Neutrophil (primary cell): ENCODE data around the gene NCDN.

Source experiments
- H3K27ac ChIP-seq: fragments of 200-600 bp; sonication (generic); 2 replicates; pipeline ENCODE4 v1.5.1; 2016; ENCODE audit warnings: mild to moderate bottlenecking, moderate library complexity
- H3K27me3 ChIP-seq: fragments of 200-600 bp; sonication (generic); 2 replicates; pipeline ENCODE4 v1.6.0; 2016; ENCODE audit warnings: mild to moderate bottlenecking
- H3K36me3 ChIP-seq: fragments of 200-600 bp; sonication (generic); 2 replicates; pipeline ENCODE4 v1.5.1; 2017
- H3K4me1 ChIP-seq, 2 experiments: fragments of 200-600 bp in 1 of 2; sonication (generic) in 1 of 2; 1 replicate in 1 of 2; 2 replicates in 1 of 2; pipeline versions ENCODE4 v1.5.1 to v1.6.1; 2013 to 2016; ENCODE audit warnings: low read depth in 1 of 2, low read length in 1 of 2, mild to moderate bottlenecking in 1 of 2, moderate library complexity in 1 of 2; ENCODE audit not compliant: control insufficient read depth in 1 of 2, insufficient read depth in 1 of 2
- H3K4me3 ChIP-seq, 2 experiments: fragments of 200-600 bp in 1 of 2; sonication (generic) in 1 of 2; 1 replicate in 1 of 2; 2 replicates in 1 of 2; pipeline ENCODE4 v1.5.1; 2013 to 2016; ENCODE audit warnings: low read depth in 1 of 2, low read length in 1 of 2, mild to moderate bottlenecking in 1 of 2, moderate library complexity in 1 of 2
- H3K9me3 ChIP-seq: fragments of 200-600 bp; sonication (generic); 2 replicates; pipeline ENCODE4 v1.5.1; 2016
- TF ChIP-seq, protein P1 (sequence below): fragments of 200-600 bp; sonication (generic); IDR thresholded peaks from 2 replicates; pipeline ENCODE4 v1.5.1; 2016; ENCODE audit warnings: antibody characterized with exemption

The NCDN gene

DNA sequence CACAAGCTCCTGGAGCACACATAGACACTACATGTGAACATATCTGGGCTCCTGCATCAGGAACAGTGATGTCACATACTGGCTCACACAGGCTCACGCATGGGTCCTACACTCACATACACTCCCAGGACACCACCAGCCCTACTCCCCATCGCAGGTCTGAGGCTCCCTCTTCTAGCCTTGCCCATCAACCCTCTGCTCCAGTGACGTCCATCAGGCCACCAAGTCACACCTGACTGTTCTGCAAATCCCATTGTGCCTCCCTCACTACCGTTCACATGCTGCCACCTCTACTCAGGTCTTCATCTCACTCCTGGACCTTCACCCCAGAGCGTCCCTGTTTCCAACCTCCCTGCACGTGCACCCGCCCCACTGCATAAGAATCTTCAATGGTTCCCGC lies 33.6 kb downstream of the NCDN start:
- H3K4me3 ChIP-seq = no peak overlapping the region
- no peaks in the 10 kb centered on the region for H3K27me3 ChIP-seq
- H3K4me1 ChIP-seq = no peaks in the 10 kb centered on the region
- TF ChIP-seq, protein P1, sequence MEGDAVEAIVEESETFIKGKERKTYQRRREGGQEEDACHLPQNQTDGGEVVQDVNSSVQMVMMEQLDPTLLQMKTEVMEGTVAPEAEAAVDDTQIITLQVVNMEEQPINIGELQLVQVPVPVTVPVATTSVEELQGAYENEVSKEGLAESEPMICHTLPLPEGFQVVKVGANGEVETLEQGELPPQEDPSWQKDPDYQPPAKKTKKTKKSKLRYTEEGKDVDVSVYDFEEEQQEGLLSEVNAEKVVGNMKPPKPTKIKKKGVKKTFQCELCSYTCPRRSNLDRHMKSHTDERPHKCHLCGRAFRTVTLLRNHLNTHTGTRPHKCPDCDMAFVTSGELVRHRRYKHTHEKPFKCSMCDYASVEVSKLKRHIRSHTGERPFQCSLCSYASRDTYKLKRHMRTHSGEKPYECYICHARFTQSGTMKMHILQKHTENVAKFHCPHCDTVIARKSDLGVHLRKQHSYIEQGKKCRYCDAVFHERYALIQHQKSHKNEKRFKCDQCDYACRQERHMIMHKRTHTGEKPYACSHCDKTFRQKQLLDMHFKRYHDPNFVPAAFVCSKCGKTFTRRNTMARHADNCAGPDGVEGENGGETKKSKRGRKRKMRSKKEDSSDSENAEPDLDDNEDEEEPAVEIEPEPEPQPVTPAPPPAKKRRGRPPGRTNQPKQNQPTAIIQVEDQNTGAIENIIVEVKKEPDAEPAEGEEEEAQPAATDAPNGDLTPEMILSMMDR = no peak
- peaks cover 52% of the 10 kb centered on the region for H3K36me3 ChIP-seq
- no peak overlapping the region for H3K27ac ChIP-seq
- no peaks in the 10 kb centered on the region for H3K9me3 ChIP-seq

DNA sequence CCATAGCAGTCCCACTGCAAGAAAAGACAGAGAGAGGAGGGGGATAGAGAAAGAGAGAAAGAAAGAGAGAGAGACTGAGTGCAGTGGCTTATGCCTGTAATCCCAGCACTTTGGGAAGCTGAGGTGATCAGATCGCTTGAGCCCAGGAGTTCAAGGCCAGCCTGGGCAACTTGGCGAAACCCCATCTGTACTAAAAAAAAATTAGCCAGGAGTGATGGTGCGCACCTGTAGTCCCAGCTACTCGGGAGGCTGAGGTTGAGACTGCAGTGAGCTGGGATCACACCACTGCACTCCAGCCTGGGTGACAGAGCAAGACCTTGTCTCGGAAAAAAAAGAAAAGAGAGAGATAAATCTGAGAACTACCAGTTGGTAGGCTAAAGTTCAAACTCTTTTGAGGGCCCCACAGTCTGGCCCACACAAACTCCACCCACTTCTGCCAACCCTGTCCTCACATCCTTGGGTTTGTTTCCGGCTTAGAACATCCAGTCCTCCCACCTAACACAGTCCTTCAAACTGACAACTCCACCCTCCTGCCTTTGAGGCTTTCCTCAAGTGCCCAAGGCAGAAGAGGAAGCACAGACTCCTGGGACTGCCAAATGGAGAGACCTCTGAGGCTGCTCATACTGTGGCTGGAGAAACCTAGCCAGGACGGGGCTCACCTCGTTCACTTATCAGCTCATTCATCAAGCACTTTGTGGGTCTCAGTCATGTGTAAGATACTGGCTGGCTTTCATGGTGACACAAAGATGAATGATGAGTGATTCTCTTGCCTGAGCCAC lies 35.6 kb downstream of the NCDN start:
- Histone ChIP-seq H3K36me3 (peaks cover 52% of the 10 kb centered on the region), H3K9me3 (no peaks in the 10 kb centered on the region), H3K4me1 (no peaks in the 10 kb centered on the region), H3K4me3 (no peak overlapping the region), H3K27me3 (no peaks in the 10 kb centered on the region), H3K27ac (no peak overlapping the region)
- TF ChIP-seq, protein P1 = no peak

DNA sequence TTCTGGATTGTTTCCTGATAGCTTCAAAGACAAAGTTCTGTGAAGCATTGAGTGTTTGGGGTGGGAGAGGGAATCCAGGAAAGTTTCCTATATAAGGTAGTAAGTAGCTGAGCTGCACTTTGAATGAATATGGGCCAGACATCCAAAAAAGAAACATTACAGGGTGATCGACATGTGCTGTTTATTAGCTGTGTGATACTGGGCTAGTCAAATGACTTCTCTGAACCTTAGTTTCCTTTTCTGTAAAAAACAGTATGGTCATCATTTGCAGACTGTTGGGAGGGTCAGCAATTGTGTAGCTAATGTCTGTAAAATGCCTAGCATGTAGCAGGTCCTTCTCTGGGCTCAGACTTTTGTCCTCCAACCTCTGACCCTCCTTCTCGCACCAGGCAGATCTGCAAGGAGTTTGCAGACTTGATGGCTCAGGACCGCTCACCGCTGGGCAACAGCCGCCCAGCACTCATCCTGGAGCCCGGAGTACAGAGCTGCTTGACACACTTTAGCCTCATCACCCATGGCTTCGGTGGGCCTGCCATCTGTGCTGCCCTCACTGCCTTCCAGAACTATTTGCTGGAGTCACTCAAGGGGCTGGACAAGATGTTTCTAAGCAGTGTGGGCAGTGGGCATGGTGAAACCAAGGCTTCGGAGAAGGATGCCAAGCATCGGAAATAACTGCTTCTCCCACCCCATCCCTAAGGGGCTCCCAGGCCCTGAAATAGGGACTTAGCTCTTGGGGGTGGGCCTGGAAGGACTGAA lies 36.6 kb downstream of the NCDN start:
- H3K27ac ChIP-seq = no peak overlapping the region
- no peaks in the 10 kb centered on the region for H3K9me3 ChIP-seq
- TF ChIP-seq, protein P1 = no peak
- no peaks in the 10 kb centered on the region for H3K27me3 ChIP-seq
- H3K36me3 ChIP-seq = peaks cover 52% of the 10 kb centered on the region
- H3K4me3 ChIP-seq = no peak overlapping the region
- H3K4me1 ChIP-seq = no peaks in the 10 kb centered on the region

DNA sequence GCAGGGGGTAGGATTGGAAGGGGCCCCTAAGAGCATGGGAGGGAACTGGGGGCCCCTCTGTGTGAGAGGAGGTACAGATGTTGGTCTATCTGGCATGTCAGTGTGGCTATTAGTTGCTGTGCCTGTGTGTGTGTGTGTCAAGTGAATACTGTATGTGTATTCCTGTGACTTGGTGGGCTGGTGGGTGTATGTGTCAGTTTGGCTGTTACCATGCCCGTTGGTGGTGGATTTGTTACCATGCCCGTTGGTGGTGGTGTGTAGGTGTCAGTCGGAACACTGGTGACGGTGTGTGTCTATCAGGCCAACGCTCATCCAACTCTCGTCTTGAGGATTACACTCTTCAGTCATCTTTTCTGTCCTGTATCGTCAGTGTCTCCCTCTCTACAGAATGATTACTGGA lies 38.1 kb downstream of the NCDN start:
- H3K4me1 ChIP-seq = no peaks in the 10 kb centered on the region
- no peak overlapping the region for H3K4me3 ChIP-seq
- H3K27me3 ChIP-seq = no peaks in the 10 kb centered on the region
- no peaks in the 10 kb centered on the region for H3K9me3 ChIP-seq
- TF ChIP-seq, protein P1 = no peak
- H3K27ac ChIP-seq = no peak overlapping the region
- H3K36me3 ChIP-seq = peaks cover 40% of the 10 kb centered on the region

DNA sequence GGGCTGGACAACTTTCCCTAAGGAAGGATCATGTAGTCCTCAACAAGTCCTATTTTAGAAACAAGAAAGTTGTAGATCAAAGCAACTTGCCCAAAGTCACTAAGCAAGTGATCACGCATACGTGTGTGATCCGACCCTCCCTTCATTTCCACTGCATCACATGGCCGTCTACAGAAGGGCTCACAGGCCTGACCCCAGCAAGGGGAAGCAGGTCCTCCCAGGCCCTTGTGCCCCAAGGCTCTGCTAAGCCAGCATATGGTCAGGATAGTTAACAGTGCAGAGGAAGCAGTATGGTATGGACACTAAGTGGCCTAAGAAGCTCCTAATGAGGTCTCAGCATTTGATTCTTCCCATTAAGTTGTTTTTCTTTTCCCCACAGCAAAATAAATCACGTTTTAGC lies 40.3 kb downstream of the NCDN start:
- H3K4me3 ChIP-seq = no peak overlapping the region
- no peak overlapping the region for H3K27ac ChIP-seq
- TF ChIP-seq, protein P1 = no peak
- H3K9me3 ChIP-seq = no peaks in the 10 kb centered on the region
- H3K4me1 ChIP-seq = no peaks in the 10 kb centered on the region
- H3K27me3 ChIP-seq = no peaks in the 10 kb centered on the region
- H3K36me3 ChIP-seq = peaks cover 38% of the 10 kb centered on the region
